ENCODE results near the gene SLFN11.
"Not testable (repeated sequence)": the region's sequence is repeated elsewhere in the genome, so short reads cannot be mapped to it uniquely, and the experiment has no call there.

Gene SLFN11

GRCh38 chr17:35350493-35350892 lies 22.9 kb downstream of the SLFN11 start:
- no peak for DNase-seq

GRCh38 chr17:35345926-35346771 lies 27.3 kb downstream of the SLFN11 start:
- no peak for DNase-seq

GRCh38 chr17:35345445-35345925 lies 27.9 kb downstream of the SLFN11 start:
- no peak for DNase-seq

GRCh38 chr17:35344262-35344661 lies 29.2 kb downstream of the SLFN11 start:
- DNase-seq, result no peak

- DNase-seq, result no peak
These were observed 31.1 kb downstream of the SLFN11 start for GRCh38 chr17:35342276-35342675.

GRCh38 chr17:35341411-35341992 lies 31.9 kb downstream of the SLFN11 start:
- no peak for DNase-seq

- DNase-seq, result no peak
These were observed 35.2 kb downstream of the SLFN11 start for GRCh38 chr17:35338230-35338629.

- no peak for DNase-seq
These were observed 36.1 kb downstream of the SLFN11 start for GRCh38 chr17:35337364-35337763.

GRCh38 chr17:35333578-35333977 lies 39.8 kb downstream of the SLFN11 start:
- DNase-seq, result not testable (repeated sequence)

GRCh38 chr17:35322749-35323148 lies 50.7 kb downstream of the SLFN11 start:
- no peak for DNase-seq

- DNase-seq, result no peak
These were observed 57.5 kb downstream of the SLFN11 start for GRCh38 chr17:35315971-35316370.

- DNase-seq, result no peak
These were observed 58.1 kb downstream of the SLFN11 start for GRCh38 chr17:35315283-35315682.

GRCh38 chr17:35314415-35315216 lies 58.8 kb downstream of the SLFN11 start:
- no peak for DNase-seq

GRCh38 chr17:35313875-35314409 lies 59.5 kb downstream of the SLFN11 start:
- DNase-seq, result no peak

- peak; percentile 23 for DNase-seq
These were observed 60.4 kb downstream of the SLFN11 start for GRCh38 chr17:35312790-35313711.

- DNase-seq, result no peak
These were observed 61.1 kb downstream of the SLFN11 start for GRCh38 chr17:35312346-35312745.

GRCh38 chr17:35309345-35309744 lies 64.1 kb downstream of the SLFN11 start:
- not testable (repeated sequence) for DNase-seq

Measured in NCI-H1694 (cell line).